Nephron (organoid): ENCODE measurements around the gene PIF1.

Experiments used
- H3K27ac Mint-ChIP-seq, 3 experiments: 2 replicates each; pipeline ENCODE4 v1.8.0; 2020; ENCODE audit warnings: mixed read lengths in 3 of 3, mild to moderate bottlenecking in 2 of 3, moderate library complexity in 1 of 3
- H3K27me3 Mint-ChIP-seq: 2 replicates; pipeline ENCODE4 v1.8.0; 2021; ENCODE audit warnings: low read depth, mild to moderate bottlenecking, moderate library complexity, mixed read lengths
- H3K36me3 Mint-ChIP-seq: 2 replicates; pipeline ENCODE4 v1.8.0; 2020; ENCODE audit warnings: low read depth, mixed read lengths
- H3K4me1 Mint-ChIP-seq: 2 replicates; pipeline ENCODE4 v1.8.0; 2020; ENCODE audit warnings: mixed read lengths
- H3K4me3 Mint-ChIP-seq, 3 experiments: 2 replicates each; pipeline ENCODE4 v1.8.0; 2020; ENCODE audit warnings: mild to moderate bottlenecking in 3 of 3, mixed read lengths in 3 of 3, moderate library complexity in 2 of 3
- H3K9me3 Mint-ChIP-seq: 2 replicates; pipeline ENCODE4 v1.8.0; 2020; ENCODE audit warnings: mixed read lengths
- TF ChIP-seq, protein P1 (sequence below), 3 experiments: fragments of 200-600 bp; sonication (generic); IDR thresholded peaks; one replicate each; pipeline ENCODE4 v1.5.0; 2021; ENCODE audit warnings: antibody characterized with exemption in 3 of 3; ENCODE audit not compliant: unreplicated experiment in 3 of 3

The PIF1 gene

DNA sequence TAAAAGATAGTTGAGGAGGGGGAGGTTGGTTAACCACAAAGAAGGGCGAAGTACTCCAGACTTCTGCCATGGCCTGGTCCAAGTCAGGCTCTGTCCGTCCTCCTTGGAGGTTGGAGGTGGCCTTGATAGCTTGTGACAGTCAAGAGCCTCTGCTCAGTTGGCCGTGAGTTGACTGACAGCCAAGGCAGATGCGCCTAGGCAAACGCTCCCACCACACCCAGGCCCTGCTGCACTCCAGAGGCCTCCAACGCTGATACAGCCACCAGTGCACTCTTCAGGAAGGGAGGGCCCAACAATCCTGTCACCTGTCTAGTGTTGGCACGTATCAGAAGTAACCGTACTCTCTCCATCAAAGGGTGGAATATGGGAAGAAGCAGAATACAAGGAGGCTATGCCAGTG, 59.4 kb downstream of the PIF1 start:
- TF ChIP-seq, protein P1, sequence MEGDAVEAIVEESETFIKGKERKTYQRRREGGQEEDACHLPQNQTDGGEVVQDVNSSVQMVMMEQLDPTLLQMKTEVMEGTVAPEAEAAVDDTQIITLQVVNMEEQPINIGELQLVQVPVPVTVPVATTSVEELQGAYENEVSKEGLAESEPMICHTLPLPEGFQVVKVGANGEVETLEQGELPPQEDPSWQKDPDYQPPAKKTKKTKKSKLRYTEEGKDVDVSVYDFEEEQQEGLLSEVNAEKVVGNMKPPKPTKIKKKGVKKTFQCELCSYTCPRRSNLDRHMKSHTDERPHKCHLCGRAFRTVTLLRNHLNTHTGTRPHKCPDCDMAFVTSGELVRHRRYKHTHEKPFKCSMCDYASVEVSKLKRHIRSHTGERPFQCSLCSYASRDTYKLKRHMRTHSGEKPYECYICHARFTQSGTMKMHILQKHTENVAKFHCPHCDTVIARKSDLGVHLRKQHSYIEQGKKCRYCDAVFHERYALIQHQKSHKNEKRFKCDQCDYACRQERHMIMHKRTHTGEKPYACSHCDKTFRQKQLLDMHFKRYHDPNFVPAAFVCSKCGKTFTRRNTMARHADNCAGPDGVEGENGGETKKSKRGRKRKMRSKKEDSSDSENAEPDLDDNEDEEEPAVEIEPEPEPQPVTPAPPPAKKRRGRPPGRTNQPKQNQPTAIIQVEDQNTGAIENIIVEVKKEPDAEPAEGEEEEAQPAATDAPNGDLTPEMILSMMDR (IDR thresholded peaks at IDR 0.05; ENCODE audit: unreplicated experiment in 3 of 3): no peak
- H3K27ac Mint-ChIP-seq: no peak overlapping the region
- H3K9me3 Mint-ChIP-seq: no peaks in the 10 kb centered on the region
- no peaks in the 10 kb centered on the region for H3K4me1 Mint-ChIP-seq
- no peak overlapping the region for H3K4me3 Mint-ChIP-seq
- H3K27me3 Mint-ChIP-seq: peaks cover 3% of the 10 kb centered on the region
- H3K36me3 Mint-ChIP-seq: no peaks in the 10 kb centered on the region
